NB4 (cell line): ENCODE measurements around the gene SCGN.
A peak's percentile ranks its signal among the peaks of the same experiment; 100 is the strongest.

ENCODE experiments used
- DNase-seq: peaks from one replicate; pipeline ENCODE4 v3.0.0; 2010; ENCODE audit warnings: low read depth
- H3K4me3 ChIP-seq: one replicate; pipeline ENCODE4 v1.5.1; 2011; ENCODE audit warnings: mild to moderate bottlenecking, low read depth, low read length, moderate library complexity
- CTCF ChIP-seq: IDR thresholded peaks from one replicate; pipeline ENCODE4 v1.5.1; 2012; ENCODE audit warnings: low read depth, low read length
- MYC ChIP-seq: IDR thresholded peaks from 2 replicates; pipeline ENCODE4 v1.6.1; 2011; ENCODE audit warnings: low read depth, low read length
- POLR2A ChIP-seq: IDR thresholded peaks from 2 replicates; pipeline ENCODE4 v1.6.1; 2011; ENCODE audit warnings: mild to moderate bottlenecking; ENCODE audit not compliant: insufficient read length; ENCODE audit errors: extremely low read depth
- TF ChIP-seq, protein P1 (sequence below): IDR thresholded peaks from 2 replicates; pipeline ENCODE4 v1.6.1; 2011; ENCODE audit warnings: low read depth, low read length

The SCGN gene

GRCh38 chr6:25655723-25656122 lies 3.7 kb downstream of the SCGN start:
- no peak for TF ChIP-seq POLR2A
- no peak for TF ChIP-seq CTCF
- TF ChIP-seq, protein P1, sequence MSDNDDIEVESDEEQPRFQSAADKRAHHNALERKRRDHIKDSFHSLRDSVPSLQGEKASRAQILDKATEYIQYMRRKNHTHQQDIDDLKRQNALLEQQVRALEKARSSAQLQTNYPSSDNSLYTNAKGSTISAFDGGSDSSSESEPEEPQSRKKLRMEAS: no peak
- no peak for TF ChIP-seq MYC
- H3K4me3 ChIP-seq: no peak overlapping the region
- DNase-seq: no peak

DNA sequence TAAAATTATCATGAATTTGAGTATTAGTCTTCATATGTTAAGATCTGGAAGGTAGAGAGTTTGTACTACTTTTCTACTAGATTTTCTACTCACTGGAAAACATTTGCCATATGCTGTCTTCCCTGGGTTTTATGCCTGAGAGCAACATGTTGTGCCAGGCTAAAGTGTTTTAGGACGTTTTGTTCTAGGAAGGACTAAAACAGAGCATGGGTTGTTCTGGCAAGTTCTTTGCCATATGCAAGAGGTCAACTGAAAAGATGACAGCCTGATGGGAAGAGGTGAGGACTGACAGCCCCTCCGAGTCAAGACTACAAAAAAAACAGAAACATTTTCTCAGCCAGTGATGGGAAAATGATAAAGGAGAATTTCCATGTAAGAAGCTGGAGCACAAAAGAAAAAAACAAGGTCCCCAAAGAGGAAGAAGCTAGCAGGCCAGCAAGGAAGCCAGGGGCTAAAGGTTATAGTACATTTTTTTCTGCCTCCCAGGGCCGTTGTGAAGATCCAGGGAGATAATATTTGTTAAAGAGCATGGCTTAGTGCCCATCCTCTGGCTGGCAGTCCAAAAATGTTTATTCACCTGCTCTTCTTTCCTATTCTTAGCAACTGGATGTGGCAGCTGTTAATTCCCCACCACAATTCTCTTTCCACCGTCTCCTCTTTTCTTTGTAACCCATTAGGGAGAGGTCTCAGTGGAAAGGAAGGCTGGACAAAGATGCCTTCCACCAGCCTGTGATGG lies 7.8 kb downstream of the SCGN start:
- H3K4me3 ChIP-seq: no peak overlapping the region
- TF ChIP-seq POLR2A: no peak
- TF ChIP-seq CTCF: no peak
- no peak for DNase-seq

GRCh38 chr6:25660512-25660911 lies 8.5 kb downstream of the SCGN start:
- TF ChIP-seq POLR2A (no peak), CTCF (no peak), MYC (no peak)
- TF ChIP-seq, protein P1: no peak
- peak; percentile 28 for DNase-seq
- no peak overlapping the region for H3K4me3 ChIP-seq

DNA sequence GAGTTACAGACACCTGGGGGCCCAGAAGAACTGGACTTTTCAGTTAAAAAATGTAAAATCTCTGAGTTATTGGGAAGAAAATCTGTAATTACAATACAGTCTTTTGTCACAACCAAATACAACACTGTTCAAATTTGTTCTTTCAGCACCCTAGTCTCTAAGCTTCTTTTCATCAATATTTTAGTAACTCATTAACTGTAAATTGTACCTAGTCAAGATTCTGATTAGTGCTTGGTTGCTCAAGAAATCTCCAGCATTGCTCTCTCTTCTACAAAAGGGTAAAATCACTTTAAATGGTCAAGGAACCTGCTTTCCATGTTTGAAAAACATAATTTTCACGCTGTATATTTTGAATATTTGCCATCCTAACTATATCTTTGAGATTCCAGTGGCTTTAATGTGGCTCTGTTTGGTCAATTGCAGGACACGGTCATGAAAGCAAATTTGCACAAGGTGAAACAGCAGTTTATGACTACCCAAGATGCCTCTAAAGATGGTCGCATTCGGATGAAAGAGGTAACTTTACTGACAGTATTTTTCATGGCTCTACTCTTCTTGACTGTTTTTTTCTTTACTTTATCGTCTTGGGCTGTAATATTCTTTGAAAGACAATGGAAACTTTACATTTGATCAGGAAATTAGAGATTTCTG lies 9.2 kb downstream of the SCGN start:
- DNase-seq: no peak
- TF ChIP-seq MYC (no peak), POLR2A (no peak), CTCF (no peak)
- TF ChIP-seq, protein P1: no peak
- no peak overlapping the region for H3K4me3 ChIP-seq

DNA sequence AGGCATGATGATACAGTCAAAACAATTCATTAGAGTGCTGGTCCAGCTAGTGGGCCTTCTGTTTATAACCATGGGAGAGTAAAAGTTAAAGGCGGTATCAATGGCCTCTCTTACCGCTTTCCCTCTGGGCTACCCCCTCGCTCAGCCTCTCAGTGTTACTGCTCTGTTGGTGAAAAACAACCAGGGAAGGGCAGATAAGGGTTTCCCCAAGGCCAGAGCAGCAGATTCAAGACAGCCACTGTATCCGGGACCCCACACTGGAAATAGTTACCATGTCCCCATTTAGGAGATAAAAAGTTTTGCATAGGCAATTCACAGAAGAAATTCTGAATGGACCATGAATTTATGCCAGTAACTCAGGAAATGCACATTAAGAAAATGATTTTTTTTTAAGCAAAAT lies 13.4 kb downstream of the SCGN start:
- DNase-seq: no peak
- TF ChIP-seq, protein P1: no peak
- TF ChIP-seq MYC: no peak
- no peak for TF ChIP-seq CTCF
- no peak for TF ChIP-seq POLR2A
- H3K4me3 ChIP-seq: no peak overlapping the region
